Measurements from ENCODE around the gene CAMKMT. TPM values are rescaled to one million over a fixed set of nuclear protein-coding genes. Genes with fewer than 3 reads are reported as not detected.

CAMKMT gene
- total and polyA plus RNA-seq, 10 donors = 4.1 to 26.1 (median 11.0) TPM

DNA sequence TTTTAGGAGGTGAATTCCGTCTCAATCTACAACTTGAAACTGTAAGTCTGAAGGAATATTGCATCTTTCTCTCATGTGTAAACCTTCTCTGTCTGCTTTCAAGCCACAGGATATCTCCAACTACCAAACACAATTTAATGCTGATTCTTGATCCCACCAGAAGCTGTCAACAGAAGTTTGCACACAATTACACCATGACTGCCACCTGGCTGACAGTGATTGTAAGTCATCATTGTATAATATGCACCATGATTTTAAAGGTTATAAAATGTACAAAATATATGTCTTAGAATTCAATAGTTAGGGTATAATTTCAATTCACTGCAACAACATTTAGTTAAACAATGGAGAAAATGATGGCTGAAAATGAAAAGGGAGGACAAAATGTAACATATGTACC lies 18.9 kb upstream of the CAMKMT start:
- Histone ChIP-seq H3K36me3 (peaks cover 3 to 87% (median 33%) of the 10 kb centered on the region in 6 donors), H3K9me3 (no peaks in the 10 kb centered on the region), H3K4me1 (no peaks in the 10 kb centered on the region), H3K27me3 (replicated peaks in 1 of 7) (no peaks in the 10 kb centered on the region), H3K27ac (no peak overlapping the region), H3K4me3 (no peak overlapping the region)
- WGBS, 5 donors = 94 to 100% (median 97%) methylated on average over 1 of the region's 1 CpG
- TF ChIP-seq POLR2AphosphoS5 (IDR thresholded peaks at IDR 0.05) = no peak
- TF ChIP-seq, protein P1, sequence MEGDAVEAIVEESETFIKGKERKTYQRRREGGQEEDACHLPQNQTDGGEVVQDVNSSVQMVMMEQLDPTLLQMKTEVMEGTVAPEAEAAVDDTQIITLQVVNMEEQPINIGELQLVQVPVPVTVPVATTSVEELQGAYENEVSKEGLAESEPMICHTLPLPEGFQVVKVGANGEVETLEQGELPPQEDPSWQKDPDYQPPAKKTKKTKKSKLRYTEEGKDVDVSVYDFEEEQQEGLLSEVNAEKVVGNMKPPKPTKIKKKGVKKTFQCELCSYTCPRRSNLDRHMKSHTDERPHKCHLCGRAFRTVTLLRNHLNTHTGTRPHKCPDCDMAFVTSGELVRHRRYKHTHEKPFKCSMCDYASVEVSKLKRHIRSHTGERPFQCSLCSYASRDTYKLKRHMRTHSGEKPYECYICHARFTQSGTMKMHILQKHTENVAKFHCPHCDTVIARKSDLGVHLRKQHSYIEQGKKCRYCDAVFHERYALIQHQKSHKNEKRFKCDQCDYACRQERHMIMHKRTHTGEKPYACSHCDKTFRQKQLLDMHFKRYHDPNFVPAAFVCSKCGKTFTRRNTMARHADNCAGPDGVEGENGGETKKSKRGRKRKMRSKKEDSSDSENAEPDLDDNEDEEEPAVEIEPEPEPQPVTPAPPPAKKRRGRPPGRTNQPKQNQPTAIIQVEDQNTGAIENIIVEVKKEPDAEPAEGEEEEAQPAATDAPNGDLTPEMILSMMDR (IDR thresholded peaks at IDR 0.05 in 8 of 11, conservative IDR thresholded peaks at IDR 0.05 in 3 of 11) = peak in 2 of 11 experiments; percentile 7 to 31
- intact Hi-C loops (cut with DNase I; ENCODE audit: low total_unique reads) = loop anchor here (5.0 kb wide), 1 partner anchor 256 kb away; no protein-coding TSS in a partner anchor
- DNase-seq = no peak

DNA sequence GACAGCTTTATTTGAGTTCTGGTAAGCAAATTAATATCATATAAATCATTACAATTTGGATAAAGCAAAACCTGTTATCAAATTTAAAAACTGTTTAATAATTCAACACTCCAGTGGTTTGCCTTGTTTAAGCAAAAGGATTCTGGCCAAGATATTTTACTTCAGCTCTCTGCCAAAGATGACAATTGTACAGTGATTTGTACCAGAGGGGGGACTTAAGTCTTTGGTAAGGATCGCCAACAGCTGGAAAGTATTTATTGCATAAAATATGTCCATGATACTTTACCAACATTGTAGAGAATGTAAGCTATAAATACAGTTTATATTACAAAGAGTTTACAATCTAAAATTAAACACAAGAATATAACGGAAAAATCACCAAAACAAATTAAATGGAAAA lies 14.2 kb upstream of the CAMKMT start:
- H3K9me3 ChIP-seq = no peaks in the 10 kb centered on the region
- intact Hi-C loops (cut with DNase I; ENCODE audit: low total_unique reads) = no loop called here
- DNase-seq = no peak
- peaks cover 0 to 41% (median 8%) of the 10 kb centered on the region in 6 donors for H3K36me3 ChIP-seq
- no peak for TF ChIP-seq POLR2A (IDR thresholded peaks at IDR 0.05)
- no peak for TF ChIP-seq POLR2AphosphoS5 (IDR thresholded peaks at IDR 0.05)
- TF ChIP-seq, protein P1 (IDR thresholded peaks at IDR 0.05 in 8 of 11, conservative IDR thresholded peaks at IDR 0.05 in 3 of 11) = no peak
- H3K27ac ChIP-seq = no peak overlapping the region
- peaks cover 0 to 22% (median 10%) of the 10 kb centered on the region in 6 donors for H3K4me1 ChIP-seq
- H3K27me3 ChIP-seq (replicated peaks in 1 of 7) = no peaks in the 10 kb centered on the region
- no peak overlapping the region for H3K4me3 ChIP-seq
- WGBS, 5 donors = 65 to 95% (median 89%) methylated on average over 2 of the region's 2 CpGs

DNA sequence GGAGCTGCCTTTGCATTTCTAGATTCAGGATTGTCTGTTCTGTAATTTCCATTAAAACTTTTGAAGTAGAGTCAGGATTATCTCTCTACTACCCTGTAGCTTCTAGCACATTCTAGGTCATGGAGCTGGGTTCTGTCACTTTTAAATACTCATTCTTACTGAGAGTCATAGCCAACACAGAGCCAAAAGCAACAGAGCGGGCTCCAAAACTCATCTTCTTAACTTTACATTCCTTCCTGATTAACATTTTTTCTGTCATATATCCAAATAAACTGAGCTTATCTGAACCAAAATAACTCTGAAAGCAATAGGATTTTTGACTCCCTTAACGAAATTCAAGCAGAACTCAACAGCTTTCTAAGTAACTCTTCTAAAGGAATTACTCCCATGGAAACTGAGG lies 13.3 kb upstream of the CAMKMT start:
- Histone ChIP-seq H3K27me3 (replicated peaks in 1 of 7) (no peaks in the 10 kb centered on the region), H3K4me3 (no peak overlapping the region), H3K36me3 (peaks cover 0 to 33% (median 5%) of the 10 kb centered on the region in 6 donors), H3K9me3 (no peaks in the 10 kb centered on the region), H3K27ac (no peak overlapping the region), H3K4me1 (peaks cover 0 to 27% (median 10%) of the 10 kb centered on the region in 6 donors)
- WGBS, 5 donors = 77 to 88% (median 85%) methylated on average over 2 of the region's 2 CpGs
- DNase-seq = no peak
- intact Hi-C loops (cut with DNase I; ENCODE audit: low total_unique reads) = no loop called here
- TF ChIP-seq POLR2AphosphoS5 (IDR thresholded peaks at IDR 0.05) (no peak), POLR2A (IDR thresholded peaks at IDR 0.05) (no peak)
- TF ChIP-seq, protein P1 (IDR thresholded peaks at IDR 0.05 in 8 of 11, conservative IDR thresholded peaks at IDR 0.05 in 3 of 11) = no peak

DNA sequence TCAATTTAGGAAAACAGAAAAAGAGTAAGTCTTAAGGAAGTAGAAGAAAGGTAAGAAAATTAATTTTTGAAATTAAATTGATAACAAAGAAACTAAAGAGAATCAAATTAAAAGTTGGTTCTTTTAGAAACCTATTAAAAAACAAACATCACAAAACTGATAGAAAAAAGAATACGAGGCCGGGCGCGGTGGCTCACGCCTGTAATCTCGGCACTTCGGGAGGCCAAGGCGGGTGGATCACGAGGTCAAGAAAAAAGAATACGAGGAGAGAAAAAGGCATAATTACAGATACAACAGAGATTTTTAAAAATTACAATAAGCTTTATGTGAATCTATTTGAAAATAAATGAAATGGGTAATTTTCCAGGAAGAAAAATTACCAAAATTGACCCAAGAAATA lies 12.2 kb upstream of the CAMKMT start:
- DNase-seq = no peak
- TF ChIP-seq, protein P1 (IDR thresholded peaks at IDR 0.05 in 8 of 11, conservative IDR thresholded peaks at IDR 0.05 in 3 of 11) = no peak
- TF ChIP-seq POLR2AphosphoS5 (IDR thresholded peaks at IDR 0.05) = no peak
- TF ChIP-seq POLR2A (IDR thresholded peaks at IDR 0.05) = no peak
- H3K4me1 ChIP-seq = peaks cover 0 to 27% (median 10%) of the 10 kb centered on the region in 6 donors
- H3K4me3 ChIP-seq = no peak overlapping the region
- no peaks in the 10 kb centered on the region for H3K27me3 ChIP-seq (replicated peaks in 1 of 7)
- no peak overlapping the region for H3K27ac ChIP-seq
- 97 to 99% (median 98%) methylated on average over 10 of the region's 10 CpGs for WGBS, 5 donors
- H3K36me3 ChIP-seq = peaks cover 0 to 29% (median 0%) of the 10 kb centered on the region in 6 donors
- intact Hi-C loops (cut with DNase I; ENCODE audit: low total_unique reads) = no loop called here
- no peaks in the 10 kb centered on the region for H3K9me3 ChIP-seq

All from spleen (tissue), 11 donors.